Left ventricle myocardium inferior (tissue), 1 donor: ENCODE measurements around the gene SEC61B. TPM values are rescaled to one million over a fixed set of nuclear protein-coding genes. Genes with fewer than 3 reads are reported as not detected.

Experiments used
- DNase-seq: peaks from one replicate; pipeline ENCODE4 v3.0.0-alpha.2; 2020
- H3K27ac ChIP-seq: fragments of 200-600 bp; replicated peaks from 2 replicates; pipeline ENCODE4 v1.8.0; 2021
- H3K27me3 ChIP-seq: fragments of 200-600 bp; 2 replicates; pipeline ENCODE4 v1.8.0; 2021; ENCODE audit warnings: low read depth
- H3K36me3 ChIP-seq: fragments of 200-600 bp; 2 replicates; pipeline ENCODE4 v1.8.0; 2021
- H3K4me1 ChIP-seq: fragments of 200-600 bp; 2 replicates; pipeline ENCODE4 v1.8.0; 2021
- H3K4me3 ChIP-seq: fragments of 200-600 bp; 2 replicates; pipeline ENCODE4 v1.8.0; 2021; ENCODE audit warnings: mild to moderate bottlenecking, moderate library complexity
- H3K9me3 ChIP-seq: fragments of 200-600 bp; replicated peaks from 2 replicates; pipeline ENCODE4 v1.8.0; 2021
- CTCF ChIP-seq: fragments of 200-600 bp; IDR thresholded peaks from 2 replicates; pipeline ENCODE4 v1.8.0; 2021; ENCODE audit warnings: antibody characterized with exemption, mild to moderate bottlenecking, borderline replicate concordance
- intact Hi-C: fragments of 100-400 bp; cut with micrococcal nuclease; formaldehyde crosslinking; loops from one replicate; pipeline ENCODE4 v1.11.0; 2022
- total RNA-seq: library from RNA; stranded (reverse); fragmentation: NEBNext Ultra II Directional; extraction: Animal tissue kit (Norgen Biotek cat#: 25700); gene quantifications from one replicate; pipeline ENCODE4 v1.2.1, GENCODE V29; 2021
- donor health status: DM: no; HTN: yes; CAD: no; lungs with severe emphysema.

SEC61B gene
- total RNA-seq, 1 donor from 2014 or later = 39.8 TPM

GRCh38 chr9:99182356-99182755, 39.7 kb upstream of the SEC61B start:
- H3K4me1 ChIP-seq = peaks cover 9% of the 10 kb centered on the region
- no peak overlapping the region for H3K27ac ChIP-seq
- intact Hi-C loops = no loop called here
- no peaks in the 10 kb centered on the region for H3K36me3 ChIP-seq
- no peak overlapping the region for H3K4me3 ChIP-seq
- TF ChIP-seq CTCF = no peak
- no peaks in the 10 kb centered on the region for H3K9me3 ChIP-seq
- DNase-seq = no peak
- no peaks in the 10 kb centered on the region for H3K27me3 ChIP-seq

GRCh38 chr9:99183616-99184015, 38.5 kb upstream of the SEC61B start:
- Histone ChIP-seq H3K4me3 (no peak overlapping the region), H3K27ac (no peak overlapping the region), H3K4me1 (peaks cover 9% of the 10 kb centered on the region), H3K27me3 (peaks cover 4% of the 10 kb centered on the region), H3K36me3 (no peaks in the 10 kb centered on the region), H3K9me3 (no peaks in the 10 kb centered on the region)
- no peak for TF ChIP-seq CTCF
- no peak for DNase-seq
- intact Hi-C loops = no loop called here

GRCh38 chr9:99184110-99184474, 38.0 kb upstream of the SEC61B start:
- no peaks in the 10 kb centered on the region for H3K9me3 ChIP-seq
- DNase-seq = peak; percentile 26
- H3K27ac ChIP-seq = peak overlapping the region; percentile 28
- H3K4me3 ChIP-seq = peak overlapping the region; percentile 53
- intact Hi-C loops = no loop called here
- TF ChIP-seq CTCF = no peak
- peaks cover 8% of the 10 kb centered on the region for H3K27me3 ChIP-seq
- peaks cover 9% of the 10 kb centered on the region for H3K4me1 ChIP-seq
- H3K36me3 ChIP-seq = no peaks in the 10 kb centered on the region

- peak; percentile 83 for DNase-seq
- peaks cover 9% of the 10 kb centered on the region for H3K4me1 ChIP-seq
- no peaks in the 10 kb centered on the region for H3K9me3 ChIP-seq
- TF ChIP-seq CTCF = peak; percentile 98
- peak overlapping the region; percentile 40 for H3K27ac ChIP-seq
- peaks cover 12% of the 10 kb centered on the region for H3K27me3 ChIP-seq
- peak overlapping the region; percentile 53 for H3K4me3 ChIP-seq
- intact Hi-C loops = no loop called here
- H3K36me3 ChIP-seq = no peaks in the 10 kb centered on the region
Measured at GRCh38 chr9:99184475-99185347, 37.4 kb upstream of the SEC61B start.

GRCh38 chr9:99185348-99185632, 36.8 kb upstream of the SEC61B start:
- no peak for DNase-seq
- Histone ChIP-seq H3K36me3 (no peaks in the 10 kb centered on the region), H3K4me1 (peaks cover 9% of the 10 kb centered on the region), H3K9me3 (no peaks in the 10 kb centered on the region), H3K27ac (no peak overlapping the region), H3K4me3 (no peak overlapping the region), H3K27me3 (peaks cover 12% of the 10 kb centered on the region)
- no peak for TF ChIP-seq CTCF
- intact Hi-C loops = no loop called here
